Cardiac fibroblast (primary cell): ENCODE measurements around the gene RPUSD4.

Source experiments
- DNase-seq, 2 donors: peaks; one replicate each; pipeline versions ENCODE4 v3.0.0 to v3.0.0-alpha.2; 2010; ENCODE audit warnings: low read depth in 2 of 2
- H3K4me3 ChIP-seq, 2 donors: replicated peaks in 1 of 2; 1 replicate in 1 of 2; 2 replicates in 1 of 2; pipeline ENCODE4 v1.5.1; 2011; ENCODE audit warnings: low read depth in 2 of 2, low read length in 2 of 2, mild to moderate bottlenecking in 2 of 2, moderate library complexity in 1 of 2
- CTCF ChIP-seq: IDR thresholded peaks from one replicate; pipeline ENCODE4 v1.5.1; 2011; ENCODE audit warnings: low read depth, mild to moderate bottlenecking, low read length, inconsistent platforms

RPUSD4 gene

GRCh38 chr11:126225295-126225665 lies 13.8 kb upstream of the RPUSD4 start:
- TF ChIP-seq CTCF: no peak
- H3K4me3 ChIP-seq: no peak overlapping the region
- no peak for DNase-seq

GRCh38 chr11:126224647-126225294 lies 13.3 kb upstream of the RPUSD4 start:
- no peak overlapping the region for H3K4me3 ChIP-seq
- DNase-seq: no peak

GRCh38 chr11:126219547-126219946 lies 8.1 kb upstream of the RPUSD4 start:
- no peak for TF ChIP-seq CTCF
- DNase-seq: no peak

More at GRCh38 chr11:126224647-126225294, 13.3 kb upstream of the RPUSD4 start:
- no peak for TF ChIP-seq CTCF

GRCh38 chr11:126217491-126217890 lies 6.0 kb upstream of the RPUSD4 start:
- no peak overlapping the region for H3K4me3 ChIP-seq
- no peak for TF ChIP-seq CTCF
- no peak for DNase-seq

More at GRCh38 chr11:126219547-126219946, 8.1 kb upstream of the RPUSD4 start:
- no peak overlapping the region for H3K4me3 ChIP-seq

GRCh38 chr11:126216526-126217305 lies 5.3 kb upstream of the RPUSD4 start:
- no peak overlapping the region for H3K4me3 ChIP-seq
- DNase-seq: no peak
- TF ChIP-seq CTCF: no peak

- DNase-seq: no peak
- TF ChIP-seq CTCF: no peak
- no peak overlapping the region for H3K4me3 ChIP-seq
These were observed 3.4 kb upstream of the RPUSD4 start for GRCh38 chr11:126214841-126215240.
